GM23338 (cell line): ENCODE data around the gene ARL14EP.

ENCODE experiments used
- CREB1 ChIP-seq: fragments of 250-450 bp; sonication (Bioruptor Pico); IDR thresholded peaks from 2 replicates; pipeline ENCODE4 v1.5.0; 2020; ENCODE audit warnings: low read depth, mild to moderate bottlenecking, moderate library complexity
- CTCF ChIP-seq, 2 experiments: fragments of 200-600 bp in 1 of 2; sonication (generic) in 1 of 2; conservative IDR thresholded peaks; 2 replicates each; pipeline versions ENCODE4 v1.5.1 to v1.6.1; 2016 to 2017; ENCODE audit warnings: antibody characterized with exemption in 2 of 2, low read depth in 2 of 2, mild to moderate bottlenecking in 2 of 2, moderate library complexity in 1 of 2
- EZH2 ChIP-seq: fragments of 200-600 bp; sonication (generic); IDR thresholded peaks from one replicate; pipeline ENCODE4 v1.8.0; 2017; ENCODE audit warnings: antibody characterized with exemption, mild to moderate bottlenecking, low read depth; ENCODE audit not compliant: unreplicated experiment
- EZH2phosphoT487 ChIP-seq: fragments of 200-600 bp; sonication (generic); IDR thresholded peaks from one replicate; pipeline ENCODE4 v1.8.1; 2018; ENCODE audit warnings: antibody characterized with exemption; ENCODE audit not compliant: unreplicated experiment
- JUNB ChIP-seq: IDR thresholded peaks from one replicate; pipeline ENCODE4 v1.6.1; 2016; ENCODE audit warnings: antibody characterized with exemption; ENCODE audit not compliant: unreplicated experiment
- NANOG ChIP-seq: IDR thresholded peaks from 2 replicates; pipeline ENCODE4 v1.6.1; 2016; ENCODE audit warnings: antibody characterized with exemption, borderline replicate concordance
- POLR2AphosphoS5 ChIP-seq: IDR thresholded peaks from 2 replicates; pipeline ENCODE4 v1.6.1; 2016; ENCODE audit warnings: antibody characterized with exemption, low read depth
- STAT1 ChIP-seq: IDR thresholded peaks from one replicate; pipeline ENCODE4 v1.6.1; 2016; ENCODE audit warnings: antibody characterized with exemption; ENCODE audit not compliant: unreplicated experiment
- ZNF114 ChIP-seq: fragments of 250-450 bp; sonication (Bioruptor Pico); IDR thresholded peaks from 2 replicates; pipeline ENCODE4 v1.5.0; 2020; ENCODE audit warnings: mild to moderate bottlenecking, moderate library complexity
- TF ChIP-seq, protein P1 (sequence below): IDR thresholded peaks from one replicate; pipeline ENCODE4 v1.6.1; 2018; ENCODE audit warnings: antibody characterized with exemption; ENCODE audit not compliant: unreplicated experiment

GRCh38 chr11:30321321-30321720 is 1.6 kb upstream of the ARL14EP start:
- TF ChIP-seq CTCF (conservative IDR thresholded peaks at IDR 0.05; ENCODE audit: low read depth in 2 of 2) (no peak), POLR2AphosphoS5 (no peak), EZH2phosphoT487 (no peak), EZH2 (no peak), CREB1 (CRISPR knock-in tag) (no peak), STAT1 (no peak), ZNF114 (CRISPR knock-in tag) (no peak), NANOG (no peak), JUNB (no peak)
- TF ChIP-seq, protein P1, sequence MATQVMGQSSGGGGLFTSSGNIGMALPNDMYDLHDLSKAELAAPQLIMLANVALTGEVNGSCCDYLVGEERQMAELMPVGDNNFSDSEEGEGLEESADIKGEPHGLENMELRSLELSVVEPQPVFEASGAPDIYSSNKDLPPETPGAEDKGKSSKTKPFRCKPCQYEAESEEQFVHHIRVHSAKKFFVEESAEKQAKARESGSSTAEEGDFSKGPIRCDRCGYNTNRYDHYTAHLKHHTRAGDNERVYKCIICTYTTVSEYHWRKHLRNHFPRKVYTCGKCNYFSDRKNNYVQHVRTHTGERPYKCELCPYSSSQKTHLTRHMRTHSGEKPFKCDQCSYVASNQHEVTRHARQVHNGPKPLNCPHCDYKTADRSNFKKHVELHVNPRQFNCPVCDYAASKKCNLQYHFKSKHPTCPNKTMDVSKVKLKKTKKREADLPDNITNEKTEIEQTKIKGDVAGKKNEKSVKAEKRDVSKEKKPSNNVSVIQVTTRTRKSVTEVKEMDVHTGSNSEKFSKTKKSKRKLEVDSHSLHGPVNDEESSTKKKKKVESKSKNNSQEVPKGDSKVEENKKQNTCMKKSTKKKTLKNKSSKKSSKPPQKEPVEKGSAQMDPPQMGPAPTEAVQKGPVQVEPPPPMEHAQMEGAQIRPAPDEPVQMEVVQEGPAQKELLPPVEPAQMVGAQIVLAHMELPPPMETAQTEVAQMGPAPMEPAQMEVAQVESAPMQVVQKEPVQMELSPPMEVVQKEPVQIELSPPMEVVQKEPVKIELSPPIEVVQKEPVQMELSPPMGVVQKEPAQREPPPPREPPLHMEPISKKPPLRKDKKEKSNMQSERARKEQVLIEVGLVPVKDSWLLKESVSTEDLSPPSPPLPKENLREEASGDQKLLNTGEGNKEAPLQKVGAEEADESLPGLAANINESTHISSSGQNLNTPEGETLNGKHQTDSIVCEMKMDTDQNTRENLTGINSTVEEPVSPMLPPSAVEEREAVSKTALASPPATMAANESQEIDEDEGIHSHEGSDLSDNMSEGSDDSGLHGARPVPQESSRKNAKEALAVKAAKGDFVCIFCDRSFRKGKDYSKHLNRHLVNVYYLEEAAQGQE: no peak
